ENCODE data around the gene CEP164.

CEP164 gene

DNA sequence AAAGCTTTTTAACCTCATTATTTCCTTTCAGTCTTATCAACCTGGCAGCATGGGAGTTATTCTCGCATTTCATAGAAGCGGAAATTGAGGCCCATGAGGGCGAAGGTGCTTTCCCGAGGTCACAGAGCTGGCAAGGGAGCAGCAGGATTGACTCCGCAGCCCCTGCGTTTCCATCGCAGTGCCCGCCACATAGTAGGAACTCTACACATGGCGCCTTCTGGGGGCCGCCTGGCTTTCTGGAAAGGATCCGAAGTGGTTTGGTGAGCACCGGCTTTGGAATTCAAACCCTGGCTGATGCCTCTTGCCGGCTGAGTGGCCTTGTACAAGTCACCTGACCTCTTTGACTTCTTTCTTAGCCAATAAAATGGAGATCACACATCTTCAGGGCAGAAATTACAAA, 93.4 kb downstream of the CEP164 start:
- Mint-ChIP-seq H3K27me3 (no peaks in the 10 kb centered on the region), H3K36me3 (ENCODE audit: low read depth) (no peaks in the 10 kb centered on the region), H3K9me3 (no peaks in the 10 kb centered on the region), H3K4me1 (ENCODE audit: low read depth) (no peaks in the 10 kb centered on the region), H3K27ac (no peak overlapping the region), H3K4me3 (no peak overlapping the region)
- peak; percentile 6 for DNase-seq

DNA sequence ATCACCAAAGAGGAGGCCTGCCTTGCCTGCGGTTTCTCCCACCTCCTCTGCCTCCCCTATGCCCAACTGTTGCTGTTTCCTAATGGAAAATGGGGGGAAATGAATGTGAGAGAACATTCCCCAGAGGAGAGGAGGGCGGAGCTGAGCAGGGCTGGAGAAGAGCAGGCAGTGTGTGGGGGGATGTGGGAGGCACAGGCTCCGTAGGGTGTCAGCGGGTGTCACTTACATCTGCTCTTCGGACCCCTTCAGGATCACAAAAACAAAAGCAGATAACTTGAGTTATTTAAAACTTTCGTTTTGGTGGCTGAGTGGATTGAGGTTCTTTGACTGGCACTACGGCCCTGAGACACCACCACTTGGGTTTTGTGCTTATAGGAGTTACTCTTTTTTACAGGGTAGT, 93.8 kb downstream of the CEP164 start:
- Mint-ChIP-seq H3K4me3 (no peak overlapping the region), H3K27me3 (no peaks in the 10 kb centered on the region), H3K27ac (no peak overlapping the region), H3K9me3 (no peaks in the 10 kb centered on the region), H3K4me1 (ENCODE audit: low read depth) (no peaks in the 10 kb centered on the region), H3K36me3 (ENCODE audit: low read depth) (no peaks in the 10 kb centered on the region)
- peak; percentile 11 for DNase-seq

DNA sequence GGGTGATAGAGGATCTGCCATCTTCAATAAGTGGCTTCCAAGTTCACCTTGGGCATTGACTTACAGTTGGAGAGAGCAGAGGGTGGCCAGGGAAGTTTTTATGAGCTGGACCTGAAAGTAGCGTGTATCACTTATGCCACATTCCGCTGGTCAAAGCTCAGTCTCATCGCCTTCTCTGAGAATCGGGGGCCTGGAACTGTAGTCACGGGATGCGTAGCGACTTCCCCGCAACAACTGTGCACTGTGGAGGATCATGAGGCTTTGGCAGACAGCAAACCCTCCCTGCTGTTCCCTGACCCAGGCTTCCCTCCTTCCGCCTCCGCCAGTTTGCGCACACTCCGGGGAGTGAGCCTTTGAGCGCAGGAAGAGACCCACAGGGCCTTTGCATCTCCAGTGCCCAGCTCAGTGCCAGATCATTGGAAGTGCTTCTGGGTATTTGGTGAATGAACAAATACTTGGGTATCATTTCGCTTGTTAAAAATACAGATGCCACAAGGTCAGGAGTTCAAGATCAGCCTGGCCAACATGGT, 95.5 kb downstream of the CEP164 start:
- Mint-ChIP-seq H3K36me3 (ENCODE audit: low read depth) (no peaks in the 10 kb centered on the region), H3K4me3 (no peak overlapping the region), H3K4me1 (ENCODE audit: low read depth) (no peaks in the 10 kb centered on the region), H3K27ac (no peak overlapping the region), H3K27me3 (no peaks in the 10 kb centered on the region), H3K9me3 (no peaks in the 10 kb centered on the region)
- peak; percentile 17 for DNase-seq

DNA sequence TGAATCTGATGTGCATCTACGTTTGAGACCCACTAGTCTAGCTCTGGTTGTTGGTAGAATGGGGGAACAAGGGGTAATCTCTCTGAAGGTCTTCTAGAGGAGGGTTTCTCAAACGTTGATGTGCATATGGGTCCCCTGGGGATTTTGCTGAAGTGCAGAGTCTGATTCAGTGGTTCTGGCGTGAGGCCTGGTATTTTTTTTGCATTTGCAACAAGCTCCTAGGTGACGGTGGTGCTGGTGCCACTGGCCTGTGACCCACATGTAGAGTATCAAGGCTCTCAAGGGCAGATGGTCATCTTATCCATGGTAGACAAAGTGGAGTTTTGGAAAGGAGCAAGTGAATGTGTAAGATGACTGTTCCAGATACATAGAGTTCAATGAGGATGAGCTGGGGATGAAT, 97.1 kb downstream of the CEP164 start:
- Mint-ChIP-seq H3K4me3 (no peak overlapping the region), H3K27ac (no peak overlapping the region), H3K9me3 (no peaks in the 10 kb centered on the region), H3K4me1 (ENCODE audit: low read depth) (no peaks in the 10 kb centered on the region), H3K36me3 (ENCODE audit: low read depth) (no peaks in the 10 kb centered on the region), H3K27me3 (no peaks in the 10 kb centered on the region)
- peak; percentile 1 for DNase-seq

DNA sequence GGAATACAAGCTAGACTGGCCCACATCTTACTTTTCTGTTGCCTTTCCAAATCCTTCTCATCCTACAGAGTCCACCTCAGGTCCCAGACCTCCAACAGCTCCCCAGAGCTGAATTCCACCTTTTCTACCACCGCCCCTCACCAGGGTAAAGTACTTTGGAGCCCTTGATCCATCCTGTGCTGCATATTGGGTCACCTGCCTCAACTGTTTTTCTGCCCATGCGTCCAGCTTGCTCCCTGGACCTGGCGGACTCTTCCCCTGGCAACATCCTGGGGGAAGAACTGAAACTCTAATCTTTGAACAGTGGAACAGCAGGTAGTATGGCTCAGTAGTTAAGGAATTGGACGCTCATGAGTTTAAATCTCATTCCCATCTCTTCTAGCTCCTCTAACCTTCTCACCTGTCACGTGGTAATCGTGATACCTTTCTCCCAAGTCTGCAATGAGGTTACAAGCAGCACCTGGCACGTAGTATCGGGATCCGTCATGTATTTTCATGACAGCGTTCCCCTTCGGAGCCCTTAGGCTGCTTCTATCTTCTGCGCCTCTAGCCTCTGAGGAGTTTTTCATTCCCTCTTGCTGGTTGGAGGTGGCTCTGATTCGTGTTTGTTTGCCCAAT, 98.1 kb downstream of the CEP164 start:
- Mint-ChIP-seq H3K4me1 (ENCODE audit: low read depth) (no peaks in the 10 kb centered on the region), H3K9me3 (no peaks in the 10 kb centered on the region), H3K36me3 (ENCODE audit: low read depth) (no peaks in the 10 kb centered on the region), H3K27ac (no peak overlapping the region), H3K4me3 (no peak overlapping the region), H3K27me3 (no peaks in the 10 kb centered on the region)
- peak; percentile 19 for DNase-seq

DNA sequence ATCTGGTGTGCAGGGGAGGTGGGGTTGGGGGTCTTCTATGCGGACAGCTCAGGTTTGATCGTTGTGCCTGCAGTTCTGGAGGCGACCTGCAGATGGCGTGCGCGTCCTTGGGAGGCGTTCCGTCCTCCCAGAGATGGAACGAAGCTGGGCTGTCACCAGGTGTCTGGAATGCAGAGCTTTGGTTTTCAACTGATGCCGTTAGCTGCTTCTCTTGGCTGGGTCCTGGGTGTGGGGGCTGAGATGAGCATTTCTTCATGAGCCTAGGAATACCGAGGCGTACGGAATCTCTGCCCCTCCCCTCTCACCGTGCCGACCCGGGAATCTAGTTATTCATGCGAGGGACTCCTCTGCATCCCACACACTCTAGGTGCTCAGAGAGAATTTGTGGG, 98.6 kb downstream of the CEP164 start:
- Mint-ChIP-seq H3K27me3 (no peaks in the 10 kb centered on the region), H3K9me3 (no peaks in the 10 kb centered on the region), H3K36me3 (ENCODE audit: low read depth) (no peaks in the 10 kb centered on the region), H3K27ac (no peak overlapping the region), H3K4me1 (ENCODE audit: low read depth) (no peaks in the 10 kb centered on the region), H3K4me3 (no peak overlapping the region)
- DNase-seq, result peak; percentile 84

DNA sequence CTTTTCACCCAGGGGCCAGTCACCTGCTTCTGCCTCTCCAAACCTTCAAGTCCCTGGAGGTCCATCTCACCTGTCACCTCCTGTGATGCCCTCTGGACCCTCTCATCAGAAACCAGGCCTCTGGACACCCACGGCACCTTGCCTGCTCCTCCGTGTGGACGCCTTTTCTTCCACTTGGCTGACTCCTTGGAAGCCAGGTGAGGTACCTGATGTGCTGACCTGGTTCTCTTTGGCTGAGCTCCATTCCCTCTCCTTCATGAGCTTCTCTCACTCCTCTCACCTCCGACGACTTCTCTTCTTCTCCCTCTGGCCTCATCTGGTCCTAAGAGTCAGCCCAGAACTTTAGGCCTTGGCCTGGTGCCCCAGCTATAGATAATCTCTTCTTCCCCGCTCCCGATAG, 99.3 kb downstream of the CEP164 start:
- DNase-seq, result no peak
- Mint-ChIP-seq H3K36me3 (ENCODE audit: low read depth) (no peaks in the 10 kb centered on the region), H3K4me3 (no peak overlapping the region), H3K4me1 (ENCODE audit: low read depth) (no peaks in the 10 kb centered on the region), H3K27me3 (no peaks in the 10 kb centered on the region), H3K27ac (no peak overlapping the region), H3K9me3 (no peaks in the 10 kb centered on the region)

DNA sequence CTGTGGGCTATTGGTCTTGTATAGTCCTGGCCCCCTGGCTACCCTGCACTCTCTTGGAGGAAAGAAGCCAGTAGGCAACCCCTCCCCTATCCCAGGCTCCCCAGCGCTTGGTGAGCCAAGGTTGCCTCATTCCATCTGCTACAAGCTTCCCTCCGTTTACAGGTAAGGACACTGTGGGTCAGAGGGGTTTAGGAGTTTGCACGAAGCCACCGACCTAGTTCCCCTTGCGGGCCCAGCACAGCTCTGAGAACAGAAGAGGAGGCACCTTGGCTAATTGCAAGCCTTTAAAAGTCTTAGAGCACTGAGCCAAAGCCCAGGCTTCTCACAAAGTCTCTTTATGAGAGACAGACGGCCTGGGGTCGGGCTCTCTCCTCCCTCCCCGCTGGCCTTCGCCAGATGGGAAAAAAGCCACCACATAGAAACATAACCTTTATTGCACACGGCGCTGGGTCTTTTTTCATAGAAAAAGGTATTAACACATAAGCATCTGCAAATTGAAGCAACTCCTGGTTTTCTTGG, 99.8 kb downstream of the CEP164 start:
- Mint-ChIP-seq H3K9me3 (no peaks in the 10 kb centered on the region), H3K4me3 (no peak overlapping the region), H3K36me3 (ENCODE audit: low read depth) (no peaks in the 10 kb centered on the region), H3K27ac (no peak overlapping the region), H3K4me1 (ENCODE audit: low read depth) (no peaks in the 10 kb centered on the region), H3K27me3 (no peaks in the 10 kb centered on the region)
- no peak for DNase-seq

DNA sequence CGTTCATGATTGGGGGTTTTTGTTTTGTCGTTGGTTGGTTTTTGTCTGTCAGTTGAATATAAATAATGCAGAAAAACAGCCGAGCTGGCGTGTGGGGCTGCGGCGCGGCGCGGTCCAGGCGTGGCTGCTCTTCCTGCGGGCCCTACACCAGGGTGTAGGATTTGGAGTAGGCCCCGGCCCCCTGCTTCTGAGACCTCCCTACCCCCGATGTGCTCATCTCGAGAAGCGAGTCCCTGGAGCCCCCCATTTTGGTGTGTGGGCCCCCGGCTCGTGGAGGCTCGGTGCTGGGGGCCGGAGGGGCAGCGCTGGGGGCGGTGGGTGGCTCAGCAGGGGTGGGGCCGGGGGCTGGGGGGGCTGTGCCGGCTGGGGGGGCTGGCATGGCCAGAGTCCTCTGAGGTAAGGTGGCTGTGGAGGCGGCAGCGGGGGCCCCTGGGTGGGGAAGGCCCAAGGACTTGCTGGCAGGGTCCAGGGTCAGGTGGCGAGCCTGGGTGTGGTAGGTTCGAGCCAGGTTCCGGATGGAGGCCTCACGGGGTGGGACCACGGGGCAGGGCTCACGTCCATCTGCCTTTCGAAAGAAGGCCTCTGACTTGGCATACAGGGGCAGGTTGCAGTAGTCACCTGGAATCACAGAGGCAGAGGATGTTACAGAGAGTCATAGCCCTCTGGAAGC, 100.7 kb downstream of the CEP164 start:
- H3K36me3 Mint-ChIP-seq (ENCODE audit: low read depth), result no peaks in the 10 kb centered on the region
- H3K27ac Mint-ChIP-seq, result no peak overlapping the region

DNA sequence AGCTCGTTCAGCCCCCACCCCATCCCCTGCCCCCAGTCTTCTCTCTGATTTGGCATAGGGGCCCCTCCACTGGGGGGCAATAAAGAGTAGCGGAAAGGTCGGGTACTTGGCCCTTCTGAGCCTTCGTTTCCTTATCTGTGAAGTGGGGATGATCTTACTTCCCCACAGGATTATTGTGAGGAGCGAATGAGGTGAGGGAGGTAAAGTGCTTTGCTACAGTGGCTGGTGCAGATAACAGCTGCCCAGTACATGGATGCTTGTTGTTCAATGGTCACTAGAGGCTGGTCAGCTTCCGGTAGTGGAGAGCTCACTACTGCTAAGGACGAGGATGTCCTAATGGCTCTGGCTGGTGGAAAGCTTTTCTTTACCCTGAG, 101.2 kb downstream of the CEP164 start:
- Mint-ChIP-seq H3K4me1 (ENCODE audit: low read depth) (no peaks in the 10 kb centered on the region), H3K36me3 (ENCODE audit: low read depth) (no peaks in the 10 kb centered on the region), H3K4me3 (no peak overlapping the region), H3K27ac (no peak overlapping the region), H3K9me3 (no peaks in the 10 kb centered on the region), H3K27me3 (no peaks in the 10 kb centered on the region)
- no peak for DNase-seq

More for the DNA sequence above, 100.7 kb downstream of the CEP164 start:
- no peak overlapping the region for H3K4me3 Mint-ChIP-seq
- H3K4me1 Mint-ChIP-seq (ENCODE audit: low read depth), result no peaks in the 10 kb centered on the region
- H3K27me3 Mint-ChIP-seq, result no peaks in the 10 kb centered on the region
- DNase-seq, result no peak
- no peaks in the 10 kb centered on the region for H3K9me3 Mint-ChIP-seq

DNA sequence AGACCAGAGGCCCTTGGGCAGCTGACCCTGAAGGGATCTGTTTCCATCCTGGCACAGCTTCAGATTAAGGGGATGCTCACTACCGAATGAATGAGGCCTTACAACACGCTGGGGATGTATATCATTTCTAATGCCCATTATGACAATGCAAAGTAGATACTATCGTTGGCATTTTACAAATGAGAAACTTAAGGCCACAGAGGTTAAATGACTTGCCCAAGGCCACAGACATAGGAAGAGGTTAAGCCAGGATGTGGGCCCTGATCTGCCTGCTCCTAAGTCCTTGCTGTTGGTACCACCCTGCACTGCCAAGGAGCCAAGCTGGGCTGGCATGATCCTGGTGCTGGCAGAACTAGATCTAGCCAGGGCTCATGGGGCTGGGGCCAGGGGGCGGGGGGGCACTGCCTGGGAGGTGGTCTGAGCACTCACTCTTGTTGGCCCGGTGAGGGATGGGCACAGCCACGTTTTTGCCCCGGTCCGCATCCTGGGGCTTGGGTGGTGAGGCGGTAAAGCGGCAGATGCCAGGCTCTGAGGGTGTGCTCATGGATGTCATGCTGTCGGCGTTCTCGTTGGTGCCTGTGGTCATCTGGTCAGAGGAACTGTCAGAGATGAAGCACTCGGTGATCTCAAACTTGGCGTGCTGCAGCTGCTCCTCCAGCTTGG, 102.8 kb downstream of the CEP164 start:
- no peaks in the 10 kb centered on the region for H3K9me3 Mint-ChIP-seq
- no peaks in the 10 kb centered on the region for H3K36me3 Mint-ChIP-seq (ENCODE audit: low read depth)
- H3K27me3 Mint-ChIP-seq, result no peaks in the 10 kb centered on the region
- H3K27ac Mint-ChIP-seq, result no peak overlapping the region
- H3K4me1 Mint-ChIP-seq (ENCODE audit: low read depth), result no peaks in the 10 kb centered on the region
- no peak overlapping the region for H3K4me3 Mint-ChIP-seq
- DNase-seq, result no peak

DNA sequence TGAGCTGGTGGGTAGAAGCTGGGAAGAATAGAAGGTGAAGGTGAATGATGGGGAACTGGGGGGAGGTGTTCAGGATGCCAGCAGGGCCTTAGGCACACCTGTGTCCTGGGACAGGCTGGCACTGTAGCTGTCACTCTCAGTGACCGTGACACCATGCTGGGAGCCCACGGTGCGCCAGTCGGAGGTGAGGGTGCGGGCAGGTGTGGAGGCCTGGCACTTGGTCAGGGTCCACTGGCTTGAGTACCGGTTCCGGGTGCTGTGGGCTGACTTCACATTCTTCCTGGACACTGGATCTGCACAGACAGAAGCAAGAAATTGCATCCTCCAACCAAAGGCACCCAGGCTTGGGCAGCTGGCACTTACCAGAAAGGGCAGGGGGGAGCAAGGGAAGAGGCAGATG, 103.8 kb downstream of the CEP164 start:
- no peak for DNase-seq
- Mint-ChIP-seq H3K27me3 (peaks cover 2% of the 10 kb centered on the region), H3K36me3 (ENCODE audit: low read depth) (no peaks in the 10 kb centered on the region)

DNA sequence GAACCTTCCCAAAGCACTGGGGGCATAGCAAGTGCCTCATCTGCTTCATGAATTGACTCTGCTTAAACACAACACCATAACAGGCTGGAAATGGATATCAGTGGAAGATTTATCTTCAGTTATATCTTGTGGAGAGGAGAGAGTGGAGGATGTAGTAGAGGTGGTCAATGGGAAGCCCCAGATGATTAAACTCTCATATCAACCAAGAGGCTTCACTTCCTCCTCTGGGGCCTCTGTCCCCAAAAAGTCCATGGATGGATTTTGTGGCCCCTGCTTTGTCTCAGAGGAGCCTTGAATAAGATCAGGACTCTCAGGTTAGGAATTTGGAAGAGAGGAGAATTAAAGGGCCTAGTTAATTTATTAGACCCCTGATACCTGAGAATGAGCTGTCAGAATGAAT, 106.1 kb downstream of the CEP164 start:
- no peaks in the 10 kb centered on the region for H3K36me3 Mint-ChIP-seq (ENCODE audit: low read depth)
- no peak overlapping the region for H3K27ac Mint-ChIP-seq
- no peaks in the 10 kb centered on the region for H3K4me1 Mint-ChIP-seq (ENCODE audit: low read depth)
- no peak overlapping the region for H3K4me3 Mint-ChIP-seq
- H3K27me3 Mint-ChIP-seq, result peaks cover 7% of the 10 kb centered on the region
- DNase-seq, result no peak
- no peaks in the 10 kb centered on the region for H3K9me3 Mint-ChIP-seq

More for the DNA sequence above, 103.8 kb downstream of the CEP164 start:
- Mint-ChIP-seq H3K4me3 (no peak overlapping the region), H3K4me1 (ENCODE audit: low read depth) (no peaks in the 10 kb centered on the region), H3K9me3 (no peaks in the 10 kb centered on the region), H3K27ac (no peak overlapping the region)

DNA sequence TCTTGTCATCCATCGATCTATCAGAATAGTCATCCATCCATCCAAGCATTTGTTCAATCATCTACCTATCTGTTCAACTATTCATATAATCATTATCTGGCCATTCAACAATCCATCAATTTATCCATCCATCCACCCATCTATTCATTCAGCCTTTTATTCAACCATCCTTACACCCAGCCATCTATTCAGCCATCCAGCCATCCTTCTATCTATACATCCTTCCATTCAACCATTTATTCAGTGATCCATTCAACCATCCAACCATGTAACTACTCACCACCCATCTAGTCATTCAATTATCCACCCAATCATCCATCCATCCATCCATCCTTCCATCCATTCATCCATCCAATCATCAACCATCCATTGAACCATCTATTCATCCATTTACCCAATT, 106.8 kb downstream of the CEP164 start:
- H3K27me3 Mint-ChIP-seq, result peaks cover 10% of the 10 kb centered on the region
- DNase-seq, result no peak
- no peaks in the 10 kb centered on the region for H3K36me3 Mint-ChIP-seq (ENCODE audit: low read depth)
- H3K27ac Mint-ChIP-seq, result no peak overlapping the region
- no peaks in the 10 kb centered on the region for H3K4me1 Mint-ChIP-seq (ENCODE audit: low read depth)
- H3K4me3 Mint-ChIP-seq, result no peak overlapping the region
- H3K9me3 Mint-ChIP-seq, result no peaks in the 10 kb centered on the region

DNA sequence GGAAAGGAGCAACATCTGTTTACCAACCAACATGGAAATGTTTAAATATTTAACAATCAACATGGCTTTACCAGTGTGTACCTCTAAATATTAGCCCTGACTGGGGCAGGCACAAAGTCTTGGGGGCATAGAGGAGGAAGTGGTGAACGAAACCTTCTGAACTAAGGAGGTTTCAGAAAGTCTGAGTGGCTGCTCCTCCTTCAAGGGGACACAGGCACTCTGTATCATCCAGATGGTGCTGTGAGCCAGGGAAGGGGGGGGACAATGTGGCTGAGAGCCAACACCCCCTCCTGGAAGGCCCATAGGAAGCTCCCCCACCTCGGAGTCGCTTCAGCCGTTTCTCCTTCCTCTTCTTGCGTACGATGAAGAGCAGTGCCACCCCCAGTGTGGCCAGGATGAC, 107.7 kb downstream of the CEP164 start:
- no peak overlapping the region for H3K27ac Mint-ChIP-seq
- peaks cover 10% of the 10 kb centered on the region for H3K27me3 Mint-ChIP-seq
- no peaks in the 10 kb centered on the region for H3K9me3 Mint-ChIP-seq
- H3K4me1 Mint-ChIP-seq (ENCODE audit: low read depth), result no peaks in the 10 kb centered on the region
- H3K36me3 Mint-ChIP-seq (ENCODE audit: low read depth), result no peaks in the 10 kb centered on the region
- no peak overlapping the region for H3K4me3 Mint-ChIP-seq
- DNase-seq, result no peak

Data from activated T-cell treated with anti-CD3 and anti-CD28 coated beads, Interleukin-2, amount 50 U/mL, for 24 hours (primary cell).